ENCODE data around the gene PPM1A.

PPM1A gene

DNA sequence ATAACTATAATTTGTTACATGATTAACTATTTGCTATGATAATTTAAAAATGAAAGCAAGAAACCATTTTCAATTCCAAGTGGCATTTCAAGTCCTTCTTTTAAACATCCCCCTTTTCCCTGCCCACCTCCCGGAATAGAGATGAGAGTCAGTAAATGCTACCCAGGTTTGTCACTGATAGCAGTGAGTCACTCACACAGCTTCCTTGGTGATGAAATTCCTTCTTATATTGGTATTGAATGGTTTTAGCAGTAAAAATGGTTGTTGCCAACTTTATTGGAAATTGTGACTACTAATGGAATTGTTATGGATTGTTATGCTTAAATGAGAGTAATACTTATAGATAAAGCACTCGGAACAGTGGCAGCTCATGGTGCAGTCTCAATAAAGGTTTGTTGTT is 90.5 kb downstream of the PPM1A start:
- TF ChIP-seq, protein P1, sequence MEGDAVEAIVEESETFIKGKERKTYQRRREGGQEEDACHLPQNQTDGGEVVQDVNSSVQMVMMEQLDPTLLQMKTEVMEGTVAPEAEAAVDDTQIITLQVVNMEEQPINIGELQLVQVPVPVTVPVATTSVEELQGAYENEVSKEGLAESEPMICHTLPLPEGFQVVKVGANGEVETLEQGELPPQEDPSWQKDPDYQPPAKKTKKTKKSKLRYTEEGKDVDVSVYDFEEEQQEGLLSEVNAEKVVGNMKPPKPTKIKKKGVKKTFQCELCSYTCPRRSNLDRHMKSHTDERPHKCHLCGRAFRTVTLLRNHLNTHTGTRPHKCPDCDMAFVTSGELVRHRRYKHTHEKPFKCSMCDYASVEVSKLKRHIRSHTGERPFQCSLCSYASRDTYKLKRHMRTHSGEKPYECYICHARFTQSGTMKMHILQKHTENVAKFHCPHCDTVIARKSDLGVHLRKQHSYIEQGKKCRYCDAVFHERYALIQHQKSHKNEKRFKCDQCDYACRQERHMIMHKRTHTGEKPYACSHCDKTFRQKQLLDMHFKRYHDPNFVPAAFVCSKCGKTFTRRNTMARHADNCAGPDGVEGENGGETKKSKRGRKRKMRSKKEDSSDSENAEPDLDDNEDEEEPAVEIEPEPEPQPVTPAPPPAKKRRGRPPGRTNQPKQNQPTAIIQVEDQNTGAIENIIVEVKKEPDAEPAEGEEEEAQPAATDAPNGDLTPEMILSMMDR (IDR thresholded peaks at IDR 0.05; ENCODE audit: insufficient read depth, low read depth, low read length, missing control alignments) = no peak
- peak; percentile 25 for DNase-seq (ENCODE audit: low read depth)
- H3K4me3 ChIP-seq (ENCODE audit: low read length) = no peak overlapping the region

DNA sequence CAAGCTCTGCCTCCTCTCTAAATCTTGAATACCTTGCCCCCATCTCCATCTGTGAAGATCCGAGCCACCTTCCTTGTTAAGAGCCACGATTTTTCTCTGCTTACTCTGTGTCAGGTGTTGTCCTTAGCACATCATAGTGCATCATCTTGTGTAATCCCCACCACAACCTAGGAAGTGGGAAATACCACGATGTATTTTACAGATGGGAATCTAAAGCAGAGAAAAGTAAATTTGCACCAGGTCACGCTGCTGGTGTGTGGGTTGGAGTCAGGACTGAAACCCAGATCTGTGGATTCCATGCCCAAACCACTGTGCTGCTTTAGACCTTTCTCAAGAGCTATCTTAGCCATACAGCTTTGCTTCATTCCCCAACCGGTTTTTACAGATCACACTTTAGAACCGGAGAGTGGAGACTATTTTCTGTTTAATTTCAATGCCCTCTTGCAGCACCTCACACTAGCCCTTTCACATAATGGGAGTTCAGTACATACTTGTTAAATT is 94.6 kb downstream of the PPM1A start:
- DNase-seq (ENCODE audit: low read depth) = no peak
- no peak overlapping the region for H3K4me3 ChIP-seq (ENCODE audit: low read length)
- TF ChIP-seq, protein P1 (IDR thresholded peaks at IDR 0.05; ENCODE audit: insufficient read depth, low read depth, low read length, missing control alignments) = no peak

DNA sequence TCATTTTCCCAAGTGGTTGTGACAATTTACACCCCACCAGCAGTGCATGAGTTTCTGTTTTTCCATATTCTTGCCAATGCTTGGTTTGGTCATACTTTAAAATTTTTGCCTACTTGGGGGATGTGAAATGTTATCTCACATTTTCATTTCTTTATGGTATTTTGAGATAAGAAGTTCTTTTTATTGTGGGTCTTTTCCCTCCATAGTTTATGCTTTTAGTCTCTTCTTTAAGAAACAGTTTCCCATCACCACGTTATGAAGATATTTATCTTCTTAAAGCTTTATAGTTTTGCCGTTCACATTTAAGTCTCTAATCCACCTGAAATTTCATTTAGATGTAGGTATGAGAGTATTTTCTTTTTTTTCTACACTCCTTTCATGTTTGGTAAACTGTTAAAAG is 95.7 kb downstream of the PPM1A start:
- DNase-seq (ENCODE audit: low read depth) = no peak
- TF ChIP-seq, protein P1 (IDR thresholded peaks at IDR 0.05; ENCODE audit: insufficient read depth, low read depth, low read length, missing control alignments) = no peak
- no peak overlapping the region for H3K4me3 ChIP-seq (ENCODE audit: low read length)

DNA sequence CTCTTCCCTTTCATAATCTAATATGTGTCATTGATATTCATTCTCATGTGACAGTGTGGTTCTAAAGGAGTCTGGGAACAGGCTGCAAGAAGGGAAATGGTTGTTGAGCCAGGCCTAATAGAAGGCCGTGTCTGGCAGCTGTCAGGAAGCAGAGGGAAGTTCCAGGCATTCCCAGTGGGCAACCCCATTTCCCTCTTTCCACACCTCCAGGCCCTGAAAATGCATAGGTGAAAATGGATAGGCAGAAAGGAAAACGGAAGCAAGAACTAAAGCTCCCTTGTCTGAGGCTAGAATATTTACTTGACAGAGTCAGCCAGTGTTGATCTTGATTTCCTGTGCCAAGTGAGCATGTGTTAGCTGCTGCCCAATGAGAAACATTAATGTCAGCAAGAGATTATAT is 97.7 kb downstream of the PPM1A start:
- TF ChIP-seq, protein P1 (IDR thresholded peaks at IDR 0.05; ENCODE audit: insufficient read depth, low read depth, low read length, missing control alignments) = no peak
- DNase-seq (ENCODE audit: low read depth) = peak; percentile 15
- H3K4me3 ChIP-seq (ENCODE audit: low read length) = no peak overlapping the region

DNA sequence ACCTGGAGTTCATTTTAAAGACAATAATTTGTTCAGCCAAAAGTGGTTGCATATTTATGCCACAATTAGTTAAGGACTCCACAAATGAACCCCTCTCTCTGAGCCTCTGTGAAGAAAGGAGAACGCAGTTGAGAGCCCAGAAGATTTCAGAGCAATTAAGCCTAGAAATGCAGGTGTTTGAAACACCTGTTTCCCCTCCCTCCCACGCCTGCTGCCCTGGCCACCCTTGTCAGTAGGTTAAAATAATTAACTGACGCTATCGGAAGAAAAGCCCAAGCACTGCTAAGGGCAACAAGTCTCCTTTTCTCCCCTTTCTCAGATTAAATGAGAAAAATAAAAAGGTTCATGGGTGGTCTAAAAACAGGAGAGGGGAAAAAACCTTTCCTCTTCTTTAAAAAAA is 99.2 kb downstream of the PPM1A start:
- TF ChIP-seq, protein P1 (IDR thresholded peaks at IDR 0.05; ENCODE audit: insufficient read depth, low read depth, low read length, missing control alignments) = no peak
- no peak overlapping the region for H3K4me3 ChIP-seq (ENCODE audit: low read length)
- no peak for DNase-seq (ENCODE audit: low read depth)
